ENCODE measurements around the gene ZNF506. TPM values are rescaled to one million over a fixed set of nuclear protein-coding genes. Genes with fewer than 3 reads are reported as not detected.
"Not testable (repeated sequence)": the region's sequence is repeated elsewhere in the genome, so short reads cannot be mapped to it uniquely, and the experiment has no call there.

ZNF506 gene
- polyA plus RNA-seq, 3 donors = 5.2 to 11.9 (median 5.4) TPM

- H3K27ac ChIP-seq (ENCODE audit: low read depth, low read length) = no peak overlapping the region
- 83 to 89% (median 85%) methylated on average over 9 of the region's 9 CpGs for WGBS, 3 donors
Observed at GRCh38 chr19:19748249-19748938, 73.2 kb downstream of the ZNF506 start.

DNA sequence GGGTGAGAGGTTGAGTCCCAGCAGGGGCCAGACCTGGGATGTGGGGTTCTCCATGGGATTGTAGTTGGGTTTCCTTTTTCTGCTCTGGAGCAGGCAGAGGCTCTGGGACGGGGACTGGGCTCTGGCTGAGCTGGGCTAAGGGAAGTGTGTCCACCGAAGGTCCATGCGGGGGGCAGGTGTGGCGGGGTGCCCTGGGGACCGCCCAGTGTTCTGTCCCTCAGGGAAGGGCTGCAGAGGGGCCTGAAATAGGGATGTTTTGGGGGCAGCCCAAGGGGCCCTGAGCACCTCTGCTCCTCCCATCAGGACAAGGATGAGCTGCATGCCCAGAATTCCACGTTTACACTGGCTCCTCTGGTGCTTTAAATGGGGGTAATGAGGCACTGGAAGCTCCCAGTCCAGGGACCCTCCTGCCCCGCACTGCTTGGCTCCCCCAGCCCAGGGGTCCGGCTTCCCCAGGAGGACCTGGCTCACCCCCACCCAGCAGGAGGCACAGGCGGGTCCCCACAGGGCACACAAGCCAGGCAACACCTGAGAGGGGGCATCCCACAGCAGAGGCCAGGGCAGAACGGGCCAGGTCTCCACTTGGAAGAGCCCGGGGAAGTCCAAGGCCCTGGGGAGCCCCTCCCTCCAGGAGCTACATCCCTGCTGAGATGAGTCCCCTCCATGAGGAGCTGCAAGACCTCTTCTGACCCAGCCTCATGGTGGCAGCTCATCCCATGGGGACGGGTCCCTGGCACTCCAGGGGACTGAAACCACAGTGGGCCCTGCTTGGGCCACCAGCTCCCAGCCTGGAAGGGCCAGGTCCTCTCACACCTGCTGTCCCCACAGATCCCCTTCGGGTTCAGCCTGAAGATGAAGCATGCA, 74.0 kb downstream of the ZNF506 start:
- no peak overlapping the region for H3K27ac ChIP-seq (ENCODE audit: low read depth, low read length)
- 83 to 87% (median 83%) methylated on average over 10 to 13 of the region's 13 CpGs for WGBS, 3 donors

DNA sequence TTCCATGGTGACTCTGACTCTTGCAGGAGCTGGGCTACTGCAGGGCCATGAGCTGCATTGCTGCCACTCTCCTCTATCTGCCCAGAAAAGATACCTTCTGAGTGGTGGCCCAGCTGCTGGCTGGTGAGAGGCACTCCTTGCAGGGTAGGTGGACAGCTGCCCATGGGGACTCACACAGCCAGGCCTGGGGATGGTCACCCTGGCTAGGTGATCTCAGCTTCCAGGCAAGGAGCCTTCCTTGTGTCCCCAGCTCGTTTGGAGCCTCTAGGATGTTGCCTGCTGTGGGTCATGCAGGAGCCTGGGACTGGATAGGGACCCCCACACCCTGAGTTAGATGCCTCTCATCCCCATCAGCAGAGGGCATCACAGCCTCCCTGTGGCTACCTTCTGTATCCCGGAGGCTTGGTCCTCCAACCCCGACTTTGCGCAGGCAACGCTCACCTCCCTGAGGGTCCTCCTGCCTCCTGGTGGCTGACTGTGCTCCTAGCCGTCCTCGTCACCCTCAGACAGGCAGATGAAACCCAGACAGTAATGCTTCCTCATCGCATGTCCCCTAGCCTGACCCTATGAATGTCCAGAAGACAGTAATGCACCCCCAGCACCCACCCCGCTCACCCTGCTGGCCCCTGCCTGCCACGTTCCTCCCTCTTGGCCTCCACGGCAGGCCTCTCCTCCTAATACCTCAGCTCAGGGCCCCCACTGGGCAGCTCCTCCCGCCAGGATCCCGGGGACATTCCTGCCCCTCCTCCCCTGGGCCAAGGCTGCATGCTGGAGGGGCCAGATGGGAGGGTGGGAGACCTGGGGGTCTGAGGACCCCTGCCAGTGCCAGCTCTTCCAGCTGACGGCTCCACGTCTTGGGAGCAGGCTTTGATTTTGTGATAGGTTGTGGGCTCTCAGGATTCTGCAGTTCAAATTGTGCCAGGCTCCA, 75.0 kb downstream of the ZNF506 start:
- no peak overlapping the region for H3K27ac ChIP-seq (ENCODE audit: low read depth, low read length)
- WGBS, 3 donors = 55 to 61% (median 60%) methylated on average over 15 of the region's 15 CpGs

DNA sequence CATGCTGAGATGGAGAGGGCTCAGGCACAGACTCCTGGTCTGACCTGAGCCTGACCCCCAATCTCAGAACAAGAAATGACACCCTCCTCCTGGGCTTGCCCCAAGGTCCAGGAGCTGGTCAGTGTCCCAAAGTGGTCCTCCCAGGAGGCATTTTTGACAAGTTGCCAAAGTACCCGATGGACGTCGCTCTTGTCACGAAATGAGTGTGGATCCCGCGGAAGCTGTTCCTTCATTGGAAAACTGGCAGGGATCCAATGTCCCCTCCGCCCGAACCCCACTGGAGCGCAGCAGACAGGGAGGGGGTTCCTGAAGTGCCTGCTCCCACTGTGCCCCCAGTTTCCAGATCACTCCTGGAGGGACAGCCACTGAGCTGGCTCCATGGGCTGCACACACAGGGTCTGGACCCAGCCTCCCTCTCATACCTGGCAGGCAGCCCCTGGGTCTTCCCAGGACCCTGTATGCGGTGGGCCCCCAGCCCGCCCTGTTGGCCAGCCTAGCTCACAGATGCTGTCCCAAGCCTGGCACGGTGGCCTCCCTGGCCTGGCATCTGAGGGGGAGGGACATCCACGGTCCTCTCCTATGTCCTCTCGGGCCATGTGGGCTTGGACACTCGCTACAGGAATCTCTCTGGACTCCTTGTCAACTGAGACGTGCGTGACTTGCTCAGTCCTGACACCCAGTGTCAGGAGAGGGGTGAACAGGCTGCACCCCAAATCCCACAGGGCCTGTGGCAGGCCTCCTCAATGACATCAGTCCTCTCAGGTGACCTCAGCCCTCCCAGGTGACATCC, 75.9 kb downstream of the ZNF506 start:
- no peak overlapping the region for H3K27ac ChIP-seq (ENCODE audit: low read depth, low read length)
- 68 to 81% (median 78%) methylated on average over 16 to 17 of the region's 17 CpGs for WGBS, 3 donors

DNA sequence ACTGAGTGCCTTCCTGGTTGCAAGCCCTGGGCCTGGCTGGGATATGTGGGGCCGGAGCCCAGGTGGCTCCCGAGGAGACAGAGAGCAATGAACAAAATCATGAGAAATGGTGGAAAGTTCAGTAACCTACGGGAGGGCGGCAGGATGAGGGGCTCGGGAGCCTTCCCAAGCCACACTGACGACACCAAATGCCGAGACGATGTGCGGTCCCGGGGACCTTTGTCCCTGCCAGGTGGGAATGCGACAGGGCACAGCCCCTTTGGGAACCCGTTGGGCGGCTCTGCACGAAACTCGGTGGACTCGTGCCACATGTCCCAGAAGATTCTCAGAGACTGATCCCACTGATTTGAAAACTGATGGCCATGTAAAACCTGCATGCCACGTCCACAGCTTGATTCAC, 76.9 kb downstream of the ZNF506 start:
- H3K27ac ChIP-seq (ENCODE audit: low read depth, low read length) = no peak overlapping the region
- WGBS, 3 donors = 88 to 94% (median 91%) methylated on average over 17 of the region's 17 CpGs

DNA sequence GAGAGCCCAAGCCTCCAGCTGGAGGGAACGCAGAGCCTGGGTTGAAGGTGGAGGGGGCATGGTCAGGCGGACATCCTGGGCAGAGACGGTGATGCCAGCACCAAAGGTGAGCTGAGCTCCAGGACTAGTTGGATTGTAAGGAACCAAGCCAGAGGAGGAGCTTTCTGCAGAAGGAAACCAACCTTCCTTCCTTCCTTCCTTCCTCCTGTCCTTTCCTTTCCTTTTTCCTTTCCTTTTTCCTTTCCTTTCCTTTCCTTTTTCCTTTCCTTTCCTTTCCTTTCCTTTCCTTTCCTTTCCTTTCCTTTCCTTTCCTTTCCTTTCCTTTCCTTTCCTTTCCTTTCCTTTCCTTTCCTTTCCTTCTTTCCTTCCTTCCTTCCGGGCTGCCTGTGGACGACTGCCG, 77.6 kb downstream of the ZNF506 start:
- 75 to 77% (median 76%) methylated on average over 6 of the region's 6 CpGs for WGBS, 3 donors
- H3K27ac ChIP-seq (ENCODE audit: low read depth, low read length) = not testable (repeated sequence)

DNA sequence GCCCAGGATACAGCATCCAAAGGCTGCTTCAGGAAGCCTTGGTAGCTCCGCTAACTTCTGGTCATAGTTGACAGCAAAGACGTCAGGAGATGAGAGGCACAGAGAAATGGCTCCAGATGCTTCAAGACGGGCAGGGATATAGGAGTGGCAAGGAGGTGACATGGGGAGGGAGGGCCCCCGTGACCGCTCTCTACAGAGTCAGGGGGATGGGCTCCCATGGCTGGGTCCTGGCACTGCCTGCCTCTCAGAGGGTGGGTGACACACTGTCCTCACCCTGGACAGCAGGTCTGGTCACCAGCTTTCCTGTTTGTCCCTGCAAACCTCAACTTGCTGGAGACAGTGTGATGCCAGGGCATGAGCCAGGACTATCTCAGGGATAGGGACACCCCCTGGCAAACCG, 78.4 kb downstream of the ZNF506 start:
- 83 to 85% (median 84%) methylated on average over 6 of the region's 6 CpGs for WGBS, 3 donors

DNA sequence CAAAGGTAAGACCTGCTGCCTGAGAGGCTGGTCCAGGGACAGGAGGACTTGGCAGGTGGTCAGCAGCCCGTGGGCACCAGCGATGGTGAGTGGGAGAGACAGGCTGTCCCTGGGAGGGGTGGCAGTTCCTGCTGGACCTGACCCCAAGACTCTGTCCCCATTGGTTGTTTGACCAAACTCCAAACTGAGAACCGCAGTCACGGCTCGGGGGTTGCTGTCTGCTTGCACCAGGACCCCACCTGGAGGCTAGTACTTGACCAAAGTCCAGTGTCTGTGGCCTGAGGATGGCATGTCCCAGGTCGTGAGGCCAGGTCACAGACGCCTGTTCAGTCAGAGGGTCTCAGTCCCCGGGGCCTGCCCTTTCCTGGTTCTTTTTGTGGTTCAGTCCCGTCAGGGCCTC, 78.8 kb downstream of the ZNF506 start:
- no peak overlapping the region for H3K27ac ChIP-seq (ENCODE audit: low read depth, low read length)
- 82 to 90% (median 85%) methylated on average over 9 of the region's 9 CpGs for WGBS, 3 donors

More for the DNA sequence above, 78.4 kb downstream of the ZNF506 start:
- no peak overlapping the region for H3K27ac ChIP-seq (ENCODE audit: low read depth, low read length)

Other genes with a start within 250 kb of the ZNF506 start
- gene PBX4, start 203.1 kb downstream of the ZNF506 start, polyA plus RNA-seq = 1 to 10 TPM in 1 of 3 donors, under 1 TPM in 2; 0.34 to 1.6 (median 0.86) TPM
- 10 to 100 TPM in 2 of 3 donors, 1 to 10 TPM in 1; 3.0 to 18.4 (median 12.6) TPM for gene LPAR2, start 193.5 kb downstream of the ZNF506 start, polyA plus RNA-seq
- gene GMIP, start 178.1 kb downstream of the ZNF506 start, polyA plus RNA-seq = 10 to 100 TPM in 1 of 3 donors, 1 to 10 TPM in 2; 4.9 to 10.7 (median 6.6) TPM
- 10 to 100 TPM; 14.5 to 30.3 (median 24.5) TPM for gene ATP13A1, start 158.1 kb downstream of the ZNF506 start, polyA plus RNA-seq
- gene ZNF101, start 152.9 kb downstream of the ZNF506 start, polyA plus RNA-seq = 1 to 10 TPM; 2.9 to 5.1 (median 3.1) TPM
- gene ZNF14, start 88.6 kb downstream of the ZNF506 start, polyA plus RNA-seq = 1 to 10 TPM; 1.3 to 2.2 (median 1.8) TPM
- 1 to 10 TPM; 2.1 to 3.2 (median 2.3) TPM for gene ZNF253, start 44.1 kb upstream of the ZNF506 start, polyA plus RNA-seq
- 1 to 10 TPM; 1.3 to 5.0 (median 1.7) TPM for gene ZNF93, start 79.2 kb upstream of the ZNF506 start, polyA plus RNA-seq
- 1 to 10 TPM in 2 of 3 donors, under 1 TPM in 1; 0.83 to 2.1 (median 1.4) TPM for gene ZNF682, start 217.8 kb upstream of the ZNF506 start, polyA plus RNA-seq